Tibial nerve (tissue), 4 donors: ENCODE results near the gene CABLES1.

Experiments
- EP300 ChIP-seq, 2 donors: sonication (generic); formaldehyde crosslinking; IDR thresholded peaks; one replicate each; pipeline ENCODE4 v1.6.1; 2017; ENCODE audit warnings: antibody characterized with exemption in 2 of 2, mild to moderate bottlenecking in 1 of 2
- TF ChIP-seq, protein P1 (sequence below), 5 experiments: fragments of 200-600 bp in 3 of 5; fragments of 450-650 bp in 2 of 5; sonication (generic) in 3 of 5; IDR thresholded peaks; one replicate each; pipeline ENCODE4 v1.5.1; 2016 to 2019; ENCODE audit warnings: antibody characterized with exemption in 5 of 5, mild to moderate bottlenecking in 3 of 5, moderate library complexity in 2 of 5

DNA sequence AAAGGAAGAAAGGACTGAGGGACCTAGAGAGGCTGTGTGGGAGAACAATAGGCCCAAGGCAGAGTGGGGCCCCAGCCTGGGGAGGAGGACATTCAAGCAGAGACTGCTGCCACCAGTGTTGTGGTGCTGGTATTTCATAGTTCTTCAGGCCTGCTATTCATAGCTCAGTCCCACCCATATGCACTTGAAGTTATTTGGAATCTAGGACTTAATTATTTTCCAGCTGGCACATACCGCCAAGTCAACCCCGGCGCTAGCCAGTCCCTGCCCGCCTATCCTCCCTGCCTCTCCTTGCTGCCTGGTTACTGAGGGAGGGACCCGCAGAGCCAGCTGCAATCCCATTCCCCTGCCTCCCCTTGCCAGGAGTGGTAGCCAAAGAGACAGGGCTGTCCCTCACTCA is 141.2 kb downstream of the CABLES1 start:
- TF ChIP-seq, protein P1, sequence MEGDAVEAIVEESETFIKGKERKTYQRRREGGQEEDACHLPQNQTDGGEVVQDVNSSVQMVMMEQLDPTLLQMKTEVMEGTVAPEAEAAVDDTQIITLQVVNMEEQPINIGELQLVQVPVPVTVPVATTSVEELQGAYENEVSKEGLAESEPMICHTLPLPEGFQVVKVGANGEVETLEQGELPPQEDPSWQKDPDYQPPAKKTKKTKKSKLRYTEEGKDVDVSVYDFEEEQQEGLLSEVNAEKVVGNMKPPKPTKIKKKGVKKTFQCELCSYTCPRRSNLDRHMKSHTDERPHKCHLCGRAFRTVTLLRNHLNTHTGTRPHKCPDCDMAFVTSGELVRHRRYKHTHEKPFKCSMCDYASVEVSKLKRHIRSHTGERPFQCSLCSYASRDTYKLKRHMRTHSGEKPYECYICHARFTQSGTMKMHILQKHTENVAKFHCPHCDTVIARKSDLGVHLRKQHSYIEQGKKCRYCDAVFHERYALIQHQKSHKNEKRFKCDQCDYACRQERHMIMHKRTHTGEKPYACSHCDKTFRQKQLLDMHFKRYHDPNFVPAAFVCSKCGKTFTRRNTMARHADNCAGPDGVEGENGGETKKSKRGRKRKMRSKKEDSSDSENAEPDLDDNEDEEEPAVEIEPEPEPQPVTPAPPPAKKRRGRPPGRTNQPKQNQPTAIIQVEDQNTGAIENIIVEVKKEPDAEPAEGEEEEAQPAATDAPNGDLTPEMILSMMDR (IDR thresholded peaks at IDR 0.05), result no peak
- no peak for TF ChIP-seq EP300 (IDR thresholded peaks at IDR 0.05)
